Activated CD8-positive, alpha-beta memory T cell treated with anti-CD3 and anti-CD28 coated beads, Interleukin-2, amount 10 ng/mL, durations not matched to agents 7 days and 5 days (primary cell): ENCODE data around the gene FAM222B. TPM values are rescaled to one million over a fixed set of nuclear protein-coding genes. Genes with fewer than 3 reads are reported as not detected.

Source experiments
- ATAC-seq: fragments of 150-1000 bp; cut with Tn5 transposase; one replicate; pipeline ENCODE4 v1.10.0; 2021; ENCODE audit warnings: moderate library complexity
- CTCF ChIA-PET: fragments of 350-600 bp; sonication (Branson Sonifier 250); formaldehyde crosslinking; loops from one replicate; lab custom pipeline; 2021; ENCODE audit warnings: antibody characterized with exemption; lab: Charles Lee
- DNase-seq: peaks from one replicate; pipeline ENCODE4 v3.0.0-alpha.2; 2020
- H3K27ac Mint-ChIP-seq: one replicate; pipeline ENCODE4 v1.8.0; 2021; ENCODE audit warnings: mild to moderate bottlenecking, mixed read lengths
- H3K27me3 Mint-ChIP-seq: one replicate; pipeline ENCODE4 v1.8.0; 2021; ENCODE audit warnings: mixed read lengths
- H3K36me3 Mint-ChIP-seq: one replicate; pipeline ENCODE4 v1.8.0; 2021; ENCODE audit warnings: mild to moderate bottlenecking, mixed read lengths
- H3K4me1 Mint-ChIP-seq: one replicate; pipeline ENCODE4 v1.8.0; 2021; ENCODE audit warnings: mixed read lengths
- H3K4me3 Mint-ChIP-seq: one replicate; pipeline ENCODE4 v1.8.0; 2021; ENCODE audit warnings: mild to moderate bottlenecking, moderate library complexity, mixed read lengths
- H3K9me3 Mint-ChIP-seq: one replicate; pipeline ENCODE4 v1.8.0; 2022; ENCODE audit warnings: low read depth, mixed read lengths
- total RNA-seq, 2 experiments: library from RNA; stranded (reverse); gene quantifications; one replicate each; pipeline ENCODE4 v1.2.3, GENCODE V29; 2021

The FAM222B gene
- total RNA-seq, 2 experiments from 2014 or later: 14.5 to 19.6 TPM

GRCh38 chr17:28863953-28864352, 21.4 kb upstream of the FAM222B start:
- Mint-ChIP-seq H3K4me3 (no peak overlapping the region), H3K27ac (no peak overlapping the region), H3K36me3 (peaks cover 10% of the 10 kb centered on the region), H3K27me3 (no peaks in the 10 kb centered on the region), H3K4me1 (peaks cover 8% of the 10 kb centered on the region), H3K9me3 (no peaks in the 10 kb centered on the region)
- DNase-seq (no peak), ATAC-seq (no peak)
- CTCF ChIA-PET: interaction anchor here (0.5 to 1.8 kb wide), 6 partner anchors 12 to 442 kb away, joined by 3 to 7 read pairs (median 4); partner anchors contain the start of gene FAM222B

- ATAC-seq (no peak), DNase-seq (no peak)
- Mint-ChIP-seq H3K9me3 (no peaks in the 10 kb centered on the region), H3K4me1 (peaks cover 9% of the 10 kb centered on the region), H3K4me3 (no peak overlapping the region), H3K27me3 (no peaks in the 10 kb centered on the region), H3K27ac (no peak overlapping the region), H3K36me3 (peaks cover 16% of the 10 kb centered on the region)
- CTCF ChIA-PET: interaction anchor here (1.0 to 1.8 kb wide), 5 partner anchors 11 to 98 kb away, joined by 3 to 7 read pairs (median 3); no protein-coding TSS in a partner anchor
These were observed 20.0 kb upstream of the FAM222B start for GRCh38 chr17:28862561-28862960.

- no peak overlapping the region for H3K27ac Mint-ChIP-seq
These were observed 19.0 kb upstream of the FAM222B start for GRCh38 chr17:28861393-28862203.

GRCh38 chr17:28860363-28860808, 17.8 kb upstream of the FAM222B start:
- ATAC-seq: no peak
- Mint-ChIP-seq H3K4me1 (peaks cover 14% of the 10 kb centered on the region), H3K27ac (no peak overlapping the region), H3K4me3 (no peak overlapping the region), H3K9me3 (no peaks in the 10 kb centered on the region), H3K36me3 (peaks cover 19% of the 10 kb centered on the region), H3K27me3 (no peaks in the 10 kb centered on the region)
- no peak for DNase-seq
- CTCF ChIA-PET: interaction anchor here (1.0 kb wide), 1 partner anchor 11 kb away, joined by 4 read pairs; no protein-coding TSS in a partner anchor

More at GRCh38 chr17:28861393-28862203, 19.0 kb upstream of the FAM222B start:
- no peak for ATAC-seq
- Mint-ChIP-seq H3K9me3 (no peaks in the 10 kb centered on the region), H3K27me3 (no peaks in the 10 kb centered on the region), H3K4me1 (peaks cover 10% of the 10 kb centered on the region), H3K4me3 (no peak overlapping the region), H3K36me3 (peaks cover 19% of the 10 kb centered on the region)
- no peak for DNase-seq
- CTCF ChIA-PET: interaction anchor here (1.0 to 1.2 kb wide), 3 partner anchors 10 to 97 kb away, joined by 3 to 5 read pairs (median 3); no protein-coding TSS in a partner anchor

GRCh38 chr17:28858801-28859355, 16.3 kb upstream of the FAM222B start:
- Mint-ChIP-seq H3K4me1 (peaks cover 22% of the 10 kb centered on the region), H3K4me3 (no peak overlapping the region), H3K27me3 (no peaks in the 10 kb centered on the region), H3K36me3 (peaks cover 19% of the 10 kb centered on the region), H3K27ac (peak overlapping the region; percentile 59), H3K9me3 (no peaks in the 10 kb centered on the region)
- DNase-seq: no peak
- CTCF ChIA-PET: interaction anchor here (0.5 to 1.7 kb wide), 4 partner anchors 9 to 109 kb away, joined by 3 to 7 read pairs (median 4); no protein-coding TSS in a partner anchor
- no peak for ATAC-seq

GRCh38 chr17:28857905-28858800, 15.6 kb upstream of the FAM222B start:
- Mint-ChIP-seq H3K4me1 (peaks cover 25% of the 10 kb centered on the region), H3K9me3 (no peaks in the 10 kb centered on the region), H3K27me3 (no peaks in the 10 kb centered on the region), H3K4me3 (no peak overlapping the region), H3K27ac (no peak overlapping the region), H3K36me3 (peaks cover 19% of the 10 kb centered on the region)
- CTCF ChIA-PET: interaction anchor here (0.5 to 1.7 kb wide), 5 partner anchors 8 to 108 kb away, joined by 3 to 7 read pairs (median 3); partner anchors contain the start of gene DHRS13
- ATAC-seq: no peak
- DNase-seq: no peak

- H3K27me3 Mint-ChIP-seq: no peaks in the 10 kb centered on the region
- no peak for DNase-seq
- H3K4me1 Mint-ChIP-seq: peaks cover 25% of the 10 kb centered on the region
- H3K4me3 Mint-ChIP-seq: peak overlapping the region; percentile 83
- H3K27ac Mint-ChIP-seq: no peak overlapping the region
- no peak for ATAC-seq
- peaks cover 17% of the 10 kb centered on the region for H3K36me3 Mint-ChIP-seq
- H3K9me3 Mint-ChIP-seq: no peaks in the 10 kb centered on the region
- CTCF ChIA-PET: interaction anchor here (0.7 to 1.7 kb wide), 5 partner anchors 15 to 1070 kb away, joined by 3 to 7 read pairs (median 3); no protein-coding TSS in a partner anchor
These were observed 13.5 kb upstream of the FAM222B start for GRCh38 chr17:28856028-28856574.

- H3K27me3 Mint-ChIP-seq: no peaks in the 10 kb centered on the region
- H3K9me3 Mint-ChIP-seq: no peaks in the 10 kb centered on the region
- peak overlapping the region; percentile 81 for H3K27ac Mint-ChIP-seq
- CTCF ChIA-PET: interaction anchor here (1.0 to 1.7 kb wide), 3 partner anchors 61 to 98 kb away, joined by 3 to 7 read pairs (median 3); no protein-coding TSS in a partner anchor
- peaks cover 12% of the 10 kb centered on the region for H3K36me3 Mint-ChIP-seq
- peaks cover 25% of the 10 kb centered on the region for H3K4me1 Mint-ChIP-seq
- peak overlapping the region; percentile 83 for H3K4me3 Mint-ChIP-seq
- DNase-seq (no peak), ATAC-seq (no peak)
These were observed 12.7 kb upstream of the FAM222B start for GRCh38 chr17:28855336-28855679.

- CTCF ChIA-PET: interaction anchor here (1.0 kb wide), 1 partner anchor 98 kb away, joined by 3 read pairs; no protein-coding TSS in a partner anchor
- DNase-seq (peak; percentile 93), ATAC-seq (peak; percentile 100)
- Mint-ChIP-seq H3K4me1 (peaks cover 25% of the 10 kb centered on the region), H3K27ac (peak within 1 kb of the TSS; percentile 81), H3K4me3 (peak within 1 kb of the TSS; percentile 83), H3K9me3 (no peaks in the 10 kb centered on the region), H3K27me3 (no peaks in the 10 kb centered on the region), H3K36me3 (peaks cover 11% of the 10 kb centered on the region)
These were observed 12.1 kb upstream of the FAM222B start, which contains the start of gene ERAL1 for GRCh38 chr17:28854457-28855335. Gene ERAL1 (plus strand): TSS chr17:28855016. CDS start chr17:28855035, 19 bp downstream.

- Mint-ChIP-seq H3K27me3 (no peaks in the 10 kb centered on the region), H3K36me3 (peaks cover 6% of the 10 kb centered on the region), H3K27ac (no peak overlapping the region), H3K4me1 (peaks cover 28% of the 10 kb centered on the region), H3K9me3 (no peaks in the 10 kb centered on the region), H3K4me3 (no peak overlapping the region)
- ATAC-seq: no peak
- CTCF ChIA-PET: interaction anchor here (0.7 to 1.7 kb wide), 6 partner anchors 11 to 132 kb away, joined by 3 to 5 read pairs (median 4); partner anchors contain the start of gene FAM222B
- no peak for DNase-seq
These were observed 10.7 kb upstream of the FAM222B start for GRCh38 chr17:28853295-28853694.

- Mint-ChIP-seq H3K27ac (no peak overlapping the region), H3K36me3 (no peaks in the 10 kb centered on the region), H3K9me3 (no peaks in the 10 kb centered on the region), H3K27me3 (no peaks in the 10 kb centered on the region), H3K4me1 (peaks cover 9% of the 10 kb centered on the region), H3K4me3 (no peak overlapping the region)
- CTCF ChIA-PET: interaction anchor here (0.7 to 3.5 kb wide), 25 partner anchors 8 to 268 kb away, joined by 3 to 24 read pairs (median 6); partner anchors contain the start of genes FLOT2, PHF12 and TLCD1
- ATAC-seq (peak; percentile 38), DNase-seq (no peak)
These were observed 6.7 kb upstream of the FAM222B start for GRCh38 chr17:28849281-28849680.
